ENCODE results near the gene BMP8A.

- TF ChIP-seq CTCF (conservative IDR thresholded peaks at IDR 0.05), result no peak
- TF ChIP-seq ZFX (IDR thresholded peaks at IDR 0.05), result no peak
These were observed 75.9 kb downstream of the BMP8A start for GRCh38 chr1:39567302-39567701.
